Activated CD4-positive, alpha-beta T cell treated with anti-CD3 and anti-CD28 coated beads for 4 hours (primary cell): Measurements from ENCODE around the gene BSCL2.
"Not testable (repeated sequence)": the region's sequence is repeated elsewhere in the genome, so short reads cannot be mapped to it uniquely, and the experiment has no call there.

Experiments
- DNase-seq, 2 donors: peaks; one replicate each; pipeline ENCODE4 v3.0.0-alpha.2; 2020

The BSCL2 gene

GRCh38 chr11:62707277-62707861 is at the start of gene BSCL2, which contains the start of gene GNG3:
Gene BSCL2 (minus strand): TSS chr11:62707424. CDS start chr11:62707195, 229 bp downstream.
Gene GNG3 (plus strand): TSS chr11:62707676. CDS start chr11:62708296, 620 bp downstream.
- no peak for DNase-seq

- DNase-seq: no peak
Observed at GRCh38 chr11:62755086-62755615, 47.9 kb upstream of the BSCL2 start.

GRCh38 chr11:62753736-62754603 is 46.7 kb upstream of the BSCL2 start, which contains the start of gene ZBTB3:
Gene ZBTB3 (minus strand): TSS chr11:62754160. CDS start chr11:62753664, 496 bp downstream.
- peak; percentile 98 for DNase-seq

- no peak for DNase-seq
Observed at GRCh38 chr11:62752994-62753735, 45.9 kb upstream of the BSCL2 start.

- DNase-seq: no peak
Observed at GRCh38 chr11:62752177-62752785, 45.1 kb upstream of the BSCL2 start.

GRCh38 chr11:62749931-62750330 is 42.7 kb upstream of the BSCL2 start:
- not testable (repeated sequence) for DNase-seq

- DNase-seq: no peak
Observed at GRCh38 chr11:62747475-62748160, 40.4 kb upstream of the BSCL2 start.

- DNase-seq: no peak
Observed at GRCh38 chr11:62737196-62737595, 30.0 kb upstream of the BSCL2 start.

- DNase-seq: no peak
Observed at GRCh38 chr11:62732830-62733229, 25.6 kb upstream of the BSCL2 start.

GRCh38 chr11:62730076-62730475 is 22.9 kb upstream of the BSCL2 start:
- not testable (repeated sequence) for DNase-seq

- DNase-seq: peak; percentile 84 to 88
Observed at GRCh38 chr11:62728171-62728988, 21.2 kb upstream of the BSCL2 start, which contains the start of gene TTC9C. Gene TTC9C (plus strand): TSS chr11:62728486. CDS start chr11:62728849, 363 bp downstream.

- DNase-seq: peak; percentile 82 to 84
Observed at GRCh38 chr11:62727872-62728170, 20.6 kb upstream of the BSCL2 start.

- DNase-seq: peak; percentile 96 to 98
Observed at GRCh38 chr11:62727165-62727871, 20.1 kb upstream of the BSCL2 start, which contains the start of gene HNRNPUL2. Gene HNRNPUL2 (minus strand): TSS chr11:62727457. CDS start chr11:62727156, 301 bp downstream.

GRCh38 chr11:62726915-62727164 is 19.6 kb upstream of the BSCL2 start:
- no peak for DNase-seq

GRCh38 chr11:62726156-62726914 is 19.1 kb upstream of the BSCL2 start:
- no peak for DNase-seq

- no peak for DNase-seq
Observed at GRCh38 chr11:62725646-62726045, 18.4 kb upstream of the BSCL2 start.

GRCh38 chr11:62724171-62724570 is 16.9 kb upstream of the BSCL2 start:
- DNase-seq: no peak

- DNase-seq: no peak
Observed at GRCh38 chr11:62721994-62722393, 14.8 kb upstream of the BSCL2 start.

- no peak for DNase-seq
Observed at GRCh38 chr11:62719302-62719978, 12.2 kb upstream of the BSCL2 start.
